HK-2 (cell line): ENCODE results near the gene B3GNT9.

Source experiments
- DNase-seq: peaks from one replicate; pipeline ENCODE4 v3.0.0-alpha.2; 2018; ENCODE audit not compliant: unreplicated experiment

Gene B3GNT9, protein sequence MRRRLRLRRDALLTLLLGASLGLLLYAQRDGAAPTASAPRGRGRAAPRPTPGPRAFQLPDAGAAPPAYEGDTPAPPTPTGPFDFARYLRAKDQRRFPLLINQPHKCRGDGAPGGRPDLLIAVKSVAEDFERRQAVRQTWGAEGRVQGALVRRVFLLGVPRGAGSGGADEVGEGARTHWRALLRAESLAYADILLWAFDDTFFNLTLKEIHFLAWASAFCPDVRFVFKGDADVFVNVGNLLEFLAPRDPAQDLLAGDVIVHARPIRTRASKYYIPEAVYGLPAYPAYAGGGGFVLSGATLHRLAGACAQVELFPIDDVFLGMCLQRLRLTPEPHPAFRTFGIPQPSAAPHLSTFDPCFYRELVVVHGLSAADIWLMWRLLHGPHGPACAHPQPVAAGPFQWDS

GRCh38 chr16:67150833-67151396, at the start of gene B3GNT9:
TSS of gene B3GNT9 (minus strand) at chr16:67150998. CDS start at chr16:67150485, 513 bp downstream.
- peak; percentile 41 for DNase-seq

DNA sequence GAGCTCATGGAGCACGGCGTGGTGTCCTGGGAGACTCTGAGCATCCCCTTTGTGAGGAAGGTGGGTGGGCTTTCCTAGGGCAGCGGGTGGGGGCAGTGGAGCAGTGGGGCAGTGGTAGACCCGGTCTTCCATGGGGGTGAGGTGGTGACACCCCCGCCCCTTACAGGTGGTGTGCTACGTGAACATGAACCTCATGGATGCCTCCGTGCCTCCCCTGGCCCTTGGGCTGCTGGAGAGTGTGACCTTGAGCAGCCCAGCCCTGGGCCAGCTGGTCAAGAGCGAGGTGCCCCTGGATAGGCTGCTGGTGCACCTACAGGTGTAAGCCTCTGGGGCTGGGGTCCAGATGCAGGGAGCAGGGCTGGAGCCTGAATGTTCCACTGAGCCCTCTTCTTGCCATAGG, 49.7 kb upstream of the B3GNT9 start:
- no peak for DNase-seq

- DNase-seq: no peak
These were observed 49.0 kb upstream of the B3GNT9 start for GRCh38 chr16:67199808-67200198.

DNA sequence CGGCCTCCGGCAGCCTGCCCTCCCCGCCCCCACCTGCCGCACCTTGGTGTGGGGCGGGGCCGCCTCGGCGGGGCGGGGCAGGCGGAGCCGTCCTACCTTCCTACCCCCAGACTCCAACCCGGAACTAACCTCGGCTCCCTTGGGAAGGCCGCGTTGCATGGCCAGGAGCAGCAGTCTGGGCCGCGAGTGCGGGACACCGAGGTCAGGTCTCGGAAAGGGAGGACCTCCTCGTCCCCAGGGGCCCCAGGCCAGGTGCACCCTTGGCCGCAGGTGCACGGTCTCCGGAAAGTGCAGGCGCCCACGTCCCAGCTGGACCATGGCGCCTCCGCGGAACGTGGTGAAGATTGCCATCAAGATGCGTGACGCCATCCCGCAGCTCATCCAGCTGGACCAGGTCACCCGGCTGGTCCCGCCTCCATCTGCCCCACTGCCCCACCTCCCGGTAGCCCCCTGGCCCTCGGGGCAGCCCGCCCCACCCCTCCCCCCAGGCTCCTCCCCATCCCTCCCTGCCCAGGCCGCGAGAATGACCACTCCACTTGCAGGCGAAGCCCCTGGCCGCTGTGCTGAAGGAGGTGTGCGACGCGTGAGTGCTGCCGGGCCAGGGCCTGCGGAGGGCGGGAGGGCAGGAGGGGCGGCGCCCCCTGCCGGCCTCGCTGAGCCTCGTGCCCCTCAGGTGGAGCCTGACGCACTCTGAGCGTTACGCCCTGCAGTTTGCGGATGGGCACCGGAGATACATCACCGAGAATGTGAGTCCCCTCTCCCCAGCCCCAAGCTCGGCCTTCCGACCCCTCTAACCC, 48.4 kb upstream of the B3GNT9 start, which contains the start of gene ELMO3:
Gene ELMO3 (plus strand): TSS at position 121 of the 797 bp plus-strand sequence. CDS start 196 bp downstream, at position 317.
- DNase-seq: no peak

- no peak for DNase-seq
These were observed 47.5 kb upstream of the B3GNT9 start for GRCh38 chr16:67198238-67198734.

DNA sequence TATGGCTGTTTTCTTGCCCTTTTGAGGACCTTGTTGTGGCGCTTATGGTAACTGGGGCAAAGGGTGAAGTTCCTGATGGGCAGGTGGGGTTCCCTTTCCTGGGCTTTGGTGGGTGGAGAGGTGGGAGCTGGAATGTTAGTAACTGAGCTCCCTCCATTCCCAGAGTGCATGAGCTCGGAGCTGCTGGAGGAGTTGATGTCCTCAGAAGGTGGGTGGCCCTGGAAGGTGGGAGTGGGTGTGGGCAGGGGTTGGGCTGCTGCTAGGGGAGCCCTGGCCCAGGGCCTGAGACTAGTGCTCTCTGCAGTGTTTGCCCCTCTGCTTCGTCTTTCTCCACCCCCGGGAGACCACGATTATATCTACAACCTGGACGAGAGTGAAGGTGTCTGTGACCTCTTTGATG, 46.9 kb upstream of the B3GNT9 start:
- DNase-seq: no peak

DNA sequence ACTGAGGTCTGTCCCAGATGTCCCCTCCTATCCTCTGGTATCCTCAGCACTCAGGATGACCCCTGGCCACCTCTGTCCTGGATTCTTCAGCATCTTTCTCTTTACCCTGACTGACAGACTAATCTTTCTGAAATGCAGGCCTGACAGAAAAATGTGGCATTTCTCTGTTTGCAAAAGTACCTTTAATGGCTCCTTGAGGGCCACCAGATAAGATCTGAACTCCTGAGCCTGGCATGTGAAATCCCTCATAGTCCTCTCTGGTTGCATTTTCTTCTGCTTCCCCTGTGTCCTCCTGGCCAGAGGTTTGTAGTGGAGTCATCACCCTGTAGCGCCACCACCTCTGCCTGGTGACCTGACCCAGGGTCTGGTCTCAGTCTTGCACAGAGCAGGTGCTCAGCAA, 46.1 kb upstream of the B3GNT9 start:
- DNase-seq: no peak

GRCh38 chr16:67195676-67196075, 44.9 kb upstream of the B3GNT9 start:
- no peak for DNase-seq

- no peak for DNase-seq
These were observed 43.5 kb upstream of the B3GNT9 start for GRCh38 chr16:67194260-67194659.

DNA sequence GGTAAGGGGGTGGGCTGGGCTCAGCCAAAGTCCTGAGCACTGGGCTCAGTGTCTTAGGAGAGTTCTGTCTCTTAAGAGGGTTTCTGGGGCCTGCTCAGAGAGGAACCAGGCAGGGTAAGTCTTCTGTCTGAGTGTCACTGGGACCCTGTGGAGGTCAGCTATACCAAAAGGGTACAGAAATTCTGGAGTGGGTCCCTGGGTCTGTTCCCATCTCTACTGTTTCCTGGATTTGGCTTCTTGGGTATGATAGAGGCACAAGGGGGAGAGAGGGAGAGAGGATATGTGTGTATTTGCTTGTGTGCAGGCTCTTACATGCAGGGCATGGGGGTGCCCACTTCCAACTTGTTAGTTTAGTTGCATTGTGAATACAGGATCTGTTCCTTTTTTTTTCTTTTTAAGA, 42.7 kb upstream of the B3GNT9 start:
- DNase-seq: no peak

GRCh38 chr16:67192781-67193361, 42.1 kb upstream of the B3GNT9 start:
- DNase-seq: no peak

GRCh38 chr16:67191995-67192681, 41.3 kb upstream of the B3GNT9 start, which contains the start of gene E2F4:
TSS of gene E2F4 (plus strand) at chr16:67192155. CDS start at chr16:67192228, 73 bp downstream.
- DNase-seq: peak; percentile 90

DNA sequence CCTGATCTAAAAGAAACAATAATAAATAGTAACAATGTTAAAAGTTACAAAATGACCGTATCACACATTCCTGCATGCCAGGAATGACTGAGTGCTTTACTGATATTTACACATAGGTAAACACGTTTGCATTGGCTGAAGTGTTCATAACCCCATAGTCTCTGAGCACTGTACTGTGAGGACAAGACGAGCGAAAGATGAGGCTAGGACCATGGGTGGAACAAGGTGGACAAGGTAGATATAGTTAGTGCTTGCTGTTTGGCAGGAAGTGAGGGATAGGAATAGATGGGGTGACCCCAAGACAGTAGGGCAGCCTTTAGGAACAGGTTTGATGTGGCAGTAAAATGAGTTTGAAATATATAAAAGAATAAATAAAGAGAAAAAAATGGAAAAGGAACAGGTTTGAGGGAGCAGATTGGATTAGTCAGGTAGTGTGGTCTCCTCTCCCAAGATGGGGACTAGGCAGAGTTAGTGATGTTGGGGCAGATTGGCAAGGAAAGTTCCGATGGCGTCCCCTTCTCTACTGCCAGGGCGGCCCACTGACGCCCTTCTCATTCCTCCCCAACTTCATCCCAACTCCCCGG, 40.7 kb upstream of the B3GNT9 start:
- no peak for DNase-seq

DNA sequence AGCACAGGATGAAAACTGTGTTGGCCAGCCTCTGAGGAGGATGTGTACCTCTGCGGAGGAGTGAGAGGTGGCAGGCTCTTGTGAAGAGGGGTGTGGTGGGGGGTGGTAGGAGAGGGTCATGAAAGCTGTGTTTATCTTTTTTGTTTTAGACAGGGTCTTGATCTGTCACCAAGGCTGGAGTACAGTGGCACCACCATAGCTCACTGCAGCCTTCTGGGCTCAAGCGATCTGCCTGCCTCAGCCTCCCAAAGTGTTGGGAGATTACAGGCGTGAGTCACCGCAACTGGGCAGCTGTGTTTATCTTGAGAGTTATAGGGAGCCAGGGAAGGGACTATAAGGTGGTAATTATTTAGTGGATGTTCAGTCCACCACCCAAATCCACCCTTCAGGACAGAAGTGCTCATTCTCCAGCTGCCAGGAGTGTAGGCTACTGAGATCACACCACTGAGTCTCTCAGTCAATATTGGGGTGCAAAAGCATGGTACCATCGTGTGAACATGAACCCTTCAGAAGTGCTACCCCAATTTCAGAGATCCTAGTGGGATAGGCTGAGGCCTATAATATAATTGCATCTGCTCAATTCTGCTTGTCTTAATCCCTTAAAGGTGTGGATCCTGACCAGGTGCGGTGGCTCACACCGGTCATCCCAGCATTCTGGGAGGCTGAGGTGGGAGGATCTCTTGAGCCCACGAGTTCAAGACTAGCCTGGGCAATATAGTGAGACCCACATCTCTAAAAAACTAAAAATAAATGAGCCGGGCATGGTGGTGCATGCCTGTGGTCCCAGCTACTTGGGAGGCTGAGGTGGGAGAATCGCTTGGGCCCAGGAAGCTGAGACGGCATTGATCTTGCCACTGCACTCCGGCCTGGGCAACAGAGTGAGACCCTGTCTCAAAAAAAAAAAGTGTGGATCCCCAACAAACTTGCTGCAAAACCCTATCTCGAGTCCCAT, 39.9 kb upstream of the B3GNT9 start:
- no peak for DNase-seq

DNA sequence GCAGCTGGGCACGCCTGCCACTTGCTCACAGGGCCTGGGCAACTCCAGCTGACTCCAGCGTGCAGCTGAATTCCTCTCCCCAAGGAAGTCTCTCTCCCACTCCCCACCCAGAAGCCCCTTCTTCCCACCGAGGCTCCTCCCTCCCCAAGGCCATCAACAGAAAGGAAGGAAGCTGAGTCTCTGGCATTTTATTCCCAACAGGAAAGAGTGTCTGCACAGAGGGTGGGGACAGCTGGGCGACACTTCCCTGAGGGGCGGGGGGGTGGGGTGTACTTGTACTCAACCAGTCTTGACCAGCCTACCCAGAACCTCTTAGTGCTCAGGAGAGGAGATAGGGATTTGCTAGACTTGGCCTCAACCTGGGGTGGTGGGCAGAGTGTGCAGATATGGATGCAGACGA, 39.2 kb upstream of the B3GNT9 start, which contains the start of gene EXOC3L1:
Gene EXOC3L1 (minus strand): TSS at position 96 of the 400 bp plus-strand sequence. CDS start 460 bp downstream, outside the sequence.
- DNase-seq: no peak

DNA sequence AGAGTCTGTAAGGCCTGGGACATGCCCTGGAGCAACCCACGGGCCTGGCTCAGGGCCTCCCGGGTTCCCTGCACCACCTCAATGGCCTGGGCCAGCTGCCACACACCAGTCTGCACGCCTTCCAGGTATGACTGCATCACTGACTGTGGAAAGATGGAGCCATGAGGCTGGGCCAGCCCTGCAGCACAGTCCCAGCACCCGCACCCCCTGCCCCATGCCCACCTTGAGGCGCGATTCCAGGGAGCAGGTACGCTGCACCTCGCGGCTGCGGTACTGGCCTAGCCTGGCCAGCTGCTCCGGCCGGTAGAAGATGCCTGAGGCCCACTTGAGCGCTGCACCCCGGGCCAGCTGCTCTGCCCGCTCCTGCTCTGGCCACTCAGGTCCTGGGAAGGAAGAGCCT, 38.0 kb upstream of the B3GNT9 start:
- DNase-seq: no peak

GRCh38 chr16:67188323-67188722, 37.5 kb upstream of the B3GNT9 start:
- DNase-seq: no peak

- no peak for DNase-seq
These were observed 36.5 kb upstream of the B3GNT9 start for GRCh38 chr16:67187175-67187890.

- DNase-seq: peak; percentile 71
These were observed 35.8 kb upstream of the B3GNT9 start for GRCh38 chr16:67186550-67186950.
